Glutamatergic neuron (in vitro differentiated cells): ENCODE results near the gene TNS3. TPM values are rescaled to one million over a fixed set of nuclear protein-coding genes. Genes with fewer than 3 reads are reported as not detected.

Source experiments
- DNase-seq: peaks from one replicate; pipeline ENCODE4 v3.0.0; 2022
- H3K27ac Mint-ChIP-seq: one replicate; pipeline ENCODE4 v1.8.0; 2020; ENCODE audit warnings: mild to moderate bottlenecking, mixed read lengths, inconsistent platforms; ENCODE audit not compliant: unreplicated experiment
- H3K27me3 Mint-ChIP-seq: one replicate; pipeline ENCODE4 v1.8.0; 2020; ENCODE audit warnings: mild to moderate bottlenecking, moderate library complexity, mixed read lengths, inconsistent platforms; ENCODE audit not compliant: unreplicated experiment
- H3K36me3 Mint-ChIP-seq: one replicate; pipeline ENCODE4 v1.8.0; 2020; ENCODE audit warnings: mild to moderate bottlenecking, mixed read lengths, inconsistent platforms; ENCODE audit not compliant: unreplicated experiment
- H3K4me1 Mint-ChIP-seq: one replicate; pipeline ENCODE4 v1.8.0; 2020; ENCODE audit warnings: mild to moderate bottlenecking, low read depth, mixed read lengths, inconsistent platforms; ENCODE audit not compliant: unreplicated experiment
- H3K4me3 Mint-ChIP-seq: one replicate; pipeline ENCODE4 v1.8.0; 2020; ENCODE audit warnings: mild to moderate bottlenecking, mixed read lengths, inconsistent platforms; ENCODE audit not compliant: unreplicated experiment
- H3K9me3 Mint-ChIP-seq: one replicate; pipeline ENCODE4 v1.8.0; 2020; ENCODE audit warnings: mild to moderate bottlenecking, moderate library complexity, mixed read lengths, inconsistent platforms; ENCODE audit not compliant: unreplicated experiment
- CTCF ChIP-seq: fragments of 200-600 bp; sonication (generic); IDR thresholded peaks from one replicate; pipeline ENCODE4 v1.5.0; 2021; ENCODE audit not compliant: partially characterized antibody, unreplicated experiment
- total RNA-seq: library from RNA; stranded (reverse); fragmentation: NEBNext Ultra II Directional; extraction: Animal tissue kit (Norgen Biotek cat#: 25700); gene quantifications from one replicate; pipeline ENCODE4 v1.2.1, GENCODE V29; 2021; ENCODE audit not compliant: unreplicated experiment

The TNS3 gene
- total RNA-seq, 1 donor from 2014 or later, result 3.8 TPM

DNA sequence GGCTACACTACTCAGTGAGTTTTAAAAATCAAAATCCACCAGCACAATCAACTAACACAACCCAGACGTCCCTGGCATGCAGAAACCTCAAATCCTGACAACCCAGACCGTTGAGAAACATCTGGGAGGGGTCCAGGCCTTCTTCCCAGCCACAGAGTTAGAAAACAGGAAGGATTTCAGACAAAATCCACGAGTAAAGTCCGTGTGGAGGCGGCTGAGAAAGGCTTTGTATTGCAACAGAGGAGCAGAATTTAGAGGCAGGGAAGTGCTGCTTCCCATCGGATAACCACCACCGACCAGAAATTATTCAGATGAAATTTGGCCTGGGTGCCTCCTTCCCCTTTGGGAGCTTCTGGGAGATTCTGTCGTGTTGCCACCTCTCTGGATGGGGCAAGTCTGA, 61.5 kb downstream of the TNS3 start:
- Mint-ChIP-seq H3K4me1 (no peaks in the 10 kb centered on the region), H3K36me3 (peaks cover 3% of the 10 kb centered on the region), H3K27ac (no peak overlapping the region), H3K9me3 (peaks cover 3% of the 10 kb centered on the region), H3K27me3 (peaks cover 3% of the 10 kb centered on the region), H3K4me3 (no peak overlapping the region)
- DNase-seq, result no peak
- no peak for TF ChIP-seq CTCF

DNA sequence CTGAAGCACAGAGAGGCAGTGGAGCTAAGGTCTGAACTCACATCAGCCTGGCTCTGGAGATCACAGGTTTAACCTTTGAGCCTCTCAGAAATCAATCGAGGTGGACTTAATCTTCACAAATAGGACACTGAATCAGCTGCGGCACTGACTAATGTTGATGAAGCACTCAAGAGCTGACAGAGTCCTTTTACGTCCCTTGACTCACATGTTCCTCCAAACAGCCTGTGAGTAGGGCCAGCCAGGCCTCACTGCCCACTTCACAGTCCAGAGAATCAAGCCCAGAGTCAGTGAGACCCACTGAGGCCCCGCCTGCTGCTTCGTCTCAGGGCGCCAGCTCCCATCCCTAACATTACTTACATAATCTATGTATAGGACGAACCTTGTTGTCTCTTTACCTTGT, 63.1 kb downstream of the TNS3 start:
- H3K4me1 Mint-ChIP-seq, result no peaks in the 10 kb centered on the region
- no peak overlapping the region for H3K27ac Mint-ChIP-seq

DNA sequence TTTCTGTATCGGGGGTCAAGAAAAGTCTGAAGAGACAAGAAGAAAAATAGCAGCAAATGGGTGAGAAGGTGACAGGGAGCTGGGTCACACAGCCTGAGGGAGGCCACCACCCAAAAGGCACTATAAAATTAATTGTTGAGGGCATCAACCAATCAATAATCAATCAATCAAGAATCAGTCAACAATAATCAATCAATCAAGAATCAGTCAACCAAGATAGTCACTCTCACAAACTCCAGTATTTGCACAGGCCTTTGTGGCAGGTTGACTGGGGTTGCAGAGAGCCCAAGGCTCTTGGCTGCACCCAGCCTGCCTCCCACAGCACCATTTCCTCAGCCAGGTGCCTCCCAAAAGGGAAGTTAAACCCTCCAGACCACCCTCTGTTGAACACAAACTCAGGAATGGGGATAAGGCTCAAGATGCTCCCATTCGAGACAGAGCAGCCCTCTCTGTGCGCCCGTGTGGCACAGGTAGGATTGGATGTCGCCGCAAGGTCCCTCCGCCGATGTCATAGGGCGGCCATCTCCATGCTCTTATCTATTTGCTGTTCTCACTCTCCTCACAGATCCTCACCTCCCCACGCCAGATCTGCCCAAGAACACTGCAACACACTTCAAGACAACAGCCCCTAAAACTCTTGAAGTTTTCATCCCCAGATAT, 64.0 kb downstream of the TNS3 start:
- H3K27ac Mint-ChIP-seq, result no peak overlapping the region
- H3K4me1 Mint-ChIP-seq, result no peaks in the 10 kb centered on the region
- H3K9me3 Mint-ChIP-seq, result peaks cover 3% of the 10 kb centered on the region
- H3K4me3 Mint-ChIP-seq, result no peak overlapping the region
- peaks cover 3% of the 10 kb centered on the region for H3K36me3 Mint-ChIP-seq
- DNase-seq, result no peak
- peaks cover 3% of the 10 kb centered on the region for H3K27me3 Mint-ChIP-seq
- no peak for TF ChIP-seq CTCF

More for the DNA sequence above, 63.1 kb downstream of the TNS3 start:
- Mint-ChIP-seq H3K36me3 (peaks cover 3% of the 10 kb centered on the region), H3K9me3 (peaks cover 3% of the 10 kb centered on the region), H3K4me3 (no peak overlapping the region), H3K27me3 (peaks cover 3% of the 10 kb centered on the region)
- TF ChIP-seq CTCF, result no peak
- DNase-seq, result no peak

GRCh38 chr7:47516985-47517600, 64.8 kb downstream of the TNS3 start:
- no peak for DNase-seq
- no peak for TF ChIP-seq CTCF
- H3K4me3 Mint-ChIP-seq, result no peak overlapping the region
- no peaks in the 10 kb centered on the region for H3K4me1 Mint-ChIP-seq
- H3K9me3 Mint-ChIP-seq, result peaks cover 3% of the 10 kb centered on the region
- no peak overlapping the region for H3K27ac Mint-ChIP-seq
- no peaks in the 10 kb centered on the region for H3K36me3 Mint-ChIP-seq
- H3K27me3 Mint-ChIP-seq, result no peaks in the 10 kb centered on the region

DNA sequence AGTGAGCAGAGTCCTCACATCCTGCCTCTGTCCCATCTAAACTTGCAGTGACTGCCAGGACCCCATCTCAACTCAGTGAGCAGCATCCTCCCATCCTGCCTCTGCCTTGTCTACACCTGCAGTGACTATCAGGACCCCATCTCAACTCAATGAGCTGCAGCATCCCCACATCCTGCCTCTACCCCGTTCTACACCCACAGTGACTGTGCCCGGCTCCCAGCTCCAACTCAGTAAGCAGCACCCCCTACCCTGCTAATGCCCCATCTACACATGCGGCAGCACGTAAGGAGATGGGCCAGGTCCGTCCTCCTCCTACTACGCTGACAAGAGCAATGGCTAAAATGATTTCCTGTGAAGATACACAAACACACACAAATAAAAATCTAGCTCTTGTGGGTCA, 65.5 kb downstream of the TNS3 start:
- TF ChIP-seq CTCF, result no peak

More for the DNA sequence above, 65.5 kb downstream of the TNS3 start:
- peaks cover 3% of the 10 kb centered on the region for H3K9me3 Mint-ChIP-seq
- DNase-seq, result no peak
- H3K27me3 Mint-ChIP-seq, result no peaks in the 10 kb centered on the region
- no peaks in the 10 kb centered on the region for H3K4me1 Mint-ChIP-seq
- no peaks in the 10 kb centered on the region for H3K36me3 Mint-ChIP-seq
- no peak overlapping the region for H3K27ac Mint-ChIP-seq
- no peak overlapping the region for H3K4me3 Mint-ChIP-seq
